ENCODE measurements around the gene RFPL3.

The RFPL3 gene

DNA sequence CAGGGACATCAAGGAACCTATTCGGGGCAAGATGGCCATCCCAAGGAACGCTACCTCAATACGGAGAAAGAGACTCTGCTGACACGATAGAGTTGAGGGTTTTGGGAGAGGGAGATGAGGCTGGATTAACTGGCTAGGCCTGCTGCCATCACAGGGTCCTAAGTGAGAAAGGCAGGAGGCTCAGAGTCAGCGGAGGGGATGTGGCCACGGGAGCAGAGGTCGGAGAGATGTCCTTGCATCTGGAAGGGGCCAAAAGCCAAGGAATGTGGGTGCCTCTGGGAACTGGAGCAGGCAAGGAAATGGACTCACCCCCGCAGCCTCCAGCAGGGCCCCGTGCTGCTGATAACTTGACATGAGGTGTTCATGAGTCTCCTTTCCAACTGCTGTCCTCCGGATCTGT, 31.0 kb upstream of the RFPL3 start:
- Histone ChIP-seq H3K9me2 (replicated peaks; ENCODE audit: insufficient read depth, low read length) (no peaks in the 10 kb centered on the region), H3K4me2 (ENCODE audit: low read depth, low read length, poor library complexity, severe bottlenecking) (no peak overlapping the region), H3K79me2 (ENCODE audit: insufficient read depth, low read length) (no peaks in the 10 kb centered on the region), H3K9ac (ENCODE audit: low read length) (no peak overlapping the region), H2AFZ (ENCODE audit: low read depth, low read length, severe bottlenecking) (no peak overlapping the region), H3K36me3 (ENCODE audit: low read length) (no peaks in the 10 kb centered on the region), H3K27me3 (ENCODE audit: low read length) (no peaks in the 10 kb centered on the region), H4K20me1 (ENCODE audit: low read depth, low read length) (no peaks in the 10 kb centered on the region), H3K9me3 (ENCODE audit: insufficient read depth, low read length) (no peaks in the 10 kb centered on the region), H3F3A (ENCODE audit: insufficient read depth) (no peaks in the 10 kb centered on the region), H3K4me3 (ENCODE audit: insufficient read depth, low read length, poor library complexity, severe bottlenecking) (no peak overlapping the region), H3K27ac (ENCODE audit: low read depth, low read length) (no peak overlapping the region)
- no peak for TF ChIP-seq EZH2phosphoT487 (conservative IDR thresholded peaks at IDR 0.05; ENCODE audit: low read length)
- TF ChIP-seq, protein P1, sequence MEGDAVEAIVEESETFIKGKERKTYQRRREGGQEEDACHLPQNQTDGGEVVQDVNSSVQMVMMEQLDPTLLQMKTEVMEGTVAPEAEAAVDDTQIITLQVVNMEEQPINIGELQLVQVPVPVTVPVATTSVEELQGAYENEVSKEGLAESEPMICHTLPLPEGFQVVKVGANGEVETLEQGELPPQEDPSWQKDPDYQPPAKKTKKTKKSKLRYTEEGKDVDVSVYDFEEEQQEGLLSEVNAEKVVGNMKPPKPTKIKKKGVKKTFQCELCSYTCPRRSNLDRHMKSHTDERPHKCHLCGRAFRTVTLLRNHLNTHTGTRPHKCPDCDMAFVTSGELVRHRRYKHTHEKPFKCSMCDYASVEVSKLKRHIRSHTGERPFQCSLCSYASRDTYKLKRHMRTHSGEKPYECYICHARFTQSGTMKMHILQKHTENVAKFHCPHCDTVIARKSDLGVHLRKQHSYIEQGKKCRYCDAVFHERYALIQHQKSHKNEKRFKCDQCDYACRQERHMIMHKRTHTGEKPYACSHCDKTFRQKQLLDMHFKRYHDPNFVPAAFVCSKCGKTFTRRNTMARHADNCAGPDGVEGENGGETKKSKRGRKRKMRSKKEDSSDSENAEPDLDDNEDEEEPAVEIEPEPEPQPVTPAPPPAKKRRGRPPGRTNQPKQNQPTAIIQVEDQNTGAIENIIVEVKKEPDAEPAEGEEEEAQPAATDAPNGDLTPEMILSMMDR (IDR thresholded peaks at IDR 0.05; ENCODE audit: insufficient read depth, low read length, poor library complexity, severe bottlenecking): no peak

DNA sequence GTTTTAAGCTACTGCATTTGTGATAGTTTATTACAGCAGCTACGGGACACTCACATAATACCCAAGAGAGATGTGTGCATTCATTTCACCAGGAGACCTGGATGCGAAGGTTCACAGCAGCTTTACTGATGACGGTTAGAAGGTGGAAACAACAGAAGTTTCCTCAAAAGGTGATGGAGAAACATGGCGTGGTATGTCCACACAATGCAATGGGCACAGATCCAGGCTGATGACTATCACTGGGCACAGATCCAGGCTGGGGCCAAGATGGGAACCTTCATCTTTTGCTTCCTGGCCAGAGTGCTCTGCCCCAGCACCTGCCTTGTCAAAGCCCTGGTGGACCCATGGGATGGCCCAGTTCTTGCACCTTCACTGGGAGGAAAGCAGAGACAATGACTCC, 30.6 kb upstream of the RFPL3 start:
- no peaks in the 10 kb centered on the region for H3F3A ChIP-seq (ENCODE audit: insufficient read depth)
- no peaks in the 10 kb centered on the region for H3K36me3 ChIP-seq (ENCODE audit: low read length)
- no peak overlapping the region for H3K4me3 ChIP-seq (ENCODE audit: insufficient read depth, low read length, poor library complexity, severe bottlenecking)
- H2AFZ ChIP-seq (ENCODE audit: low read depth, low read length, severe bottlenecking): no peak overlapping the region
- no peaks in the 10 kb centered on the region for H3K79me2 ChIP-seq (ENCODE audit: insufficient read depth, low read length)
- H4K20me1 ChIP-seq (ENCODE audit: low read depth, low read length): no peaks in the 10 kb centered on the region
- no peaks in the 10 kb centered on the region for H3K9me2 ChIP-seq (replicated peaks; ENCODE audit: insufficient read depth, low read length)
- no peak overlapping the region for H3K9ac ChIP-seq (ENCODE audit: low read length)
- no peak overlapping the region for H3K4me2 ChIP-seq (ENCODE audit: low read depth, low read length, poor library complexity, severe bottlenecking)
- no peaks in the 10 kb centered on the region for H3K9me3 ChIP-seq (ENCODE audit: insufficient read depth, low read length)
- no peaks in the 10 kb centered on the region for H3K27me3 ChIP-seq (ENCODE audit: low read length)
- H3K27ac ChIP-seq (ENCODE audit: low read depth, low read length): no peak overlapping the region
- TF ChIP-seq, protein P1 (IDR thresholded peaks at IDR 0.05; ENCODE audit: insufficient read depth, low read length, poor library complexity, severe bottlenecking): no peak
- TF ChIP-seq EZH2phosphoT487 (conservative IDR thresholded peaks at IDR 0.05; ENCODE audit: low read length): no peak

DNA sequence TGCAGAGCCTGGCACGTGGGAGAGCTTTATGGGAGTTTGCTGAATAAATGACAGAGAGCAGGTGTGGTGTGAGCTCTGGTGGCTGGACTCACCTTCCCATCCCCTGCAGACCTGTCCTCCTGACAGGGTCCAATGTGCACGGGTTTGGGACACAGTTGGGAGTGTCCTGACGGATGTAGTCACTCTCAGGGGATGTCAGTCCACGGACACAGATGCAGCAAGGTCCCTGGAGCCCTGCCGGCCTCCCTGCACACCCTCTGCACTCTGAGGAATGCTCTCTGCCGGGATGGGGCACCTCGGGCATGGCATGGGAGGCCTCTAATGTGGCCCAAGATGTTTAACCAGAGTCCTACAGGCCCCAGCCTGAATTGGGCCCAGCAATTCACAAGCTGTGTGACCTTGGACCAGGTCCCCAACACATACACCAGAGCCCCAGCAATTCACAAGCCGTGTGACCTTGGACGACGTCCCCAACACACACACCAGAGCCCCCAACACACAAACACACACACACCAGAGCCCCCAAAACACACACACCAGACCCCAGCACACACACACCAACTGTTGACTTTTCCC, 30.0 kb upstream of the RFPL3 start:
- Histone ChIP-seq H3K4me2 (ENCODE audit: low read depth, low read length, poor library complexity, severe bottlenecking) (no peak overlapping the region), H3K9me2 (replicated peaks; ENCODE audit: insufficient read depth, low read length) (no peaks in the 10 kb centered on the region), H3K79me2 (ENCODE audit: insufficient read depth, low read length) (no peaks in the 10 kb centered on the region), H3K9ac (ENCODE audit: low read length) (no peak overlapping the region), H4K20me1 (ENCODE audit: low read depth, low read length) (no peaks in the 10 kb centered on the region), H2AFZ (ENCODE audit: low read depth, low read length, severe bottlenecking) (no peak overlapping the region), H3K27me3 (ENCODE audit: low read length) (no peaks in the 10 kb centered on the region), H3F3A (ENCODE audit: insufficient read depth) (no peaks in the 10 kb centered on the region), H3K27ac (ENCODE audit: low read depth, low read length) (no peak overlapping the region), H3K36me3 (ENCODE audit: low read length) (no peaks in the 10 kb centered on the region), H3K9me3 (ENCODE audit: insufficient read depth, low read length) (no peaks in the 10 kb centered on the region), H3K4me3 (ENCODE audit: insufficient read depth, low read length, poor library complexity, severe bottlenecking) (no peak overlapping the region)
- TF ChIP-seq, protein P1 (IDR thresholded peaks at IDR 0.05; ENCODE audit: insufficient read depth, low read length, poor library complexity, severe bottlenecking): no peak
- no peak for TF ChIP-seq EZH2phosphoT487 (conservative IDR thresholded peaks at IDR 0.05; ENCODE audit: low read length)
